Suppressor macrophage (primary cell): ENCODE results near the gene CD2AP.

ENCODE experiments used
- DNase-seq, 4 experiments: peaks; one replicate each; pipeline ENCODE4 v3.0.0-alpha.2; 2020 to 2022

The CD2AP gene

GRCh38 chr6:47573109-47573508 is 95.5 kb downstream of the CD2AP start:
- no peak for DNase-seq

- no peak for DNase-seq
Measured at GRCh38 chr6:47574789-47575188, 97.2 kb downstream of the CD2AP start.

GRCh38 chr6:47579040-47579439 is 101.5 kb downstream of the CD2AP start:
- no peak for DNase-seq

GRCh38 chr6:47581591-47581990 is 104.0 kb downstream of the CD2AP start:
- no peak for DNase-seq

- no peak for DNase-seq
Measured at GRCh38 chr6:47587493-47587892, 109.9 kb downstream of the CD2AP start.

- no peak for DNase-seq
Measured at GRCh38 chr6:47592131-47592840, 114.7 kb downstream of the CD2AP start.

- no peak for DNase-seq
Measured at GRCh38 chr6:47593979-47594378, 116.4 kb downstream of the CD2AP start.

- no peak for DNase-seq
Measured at GRCh38 chr6:47595785-47596184, 118.2 kb downstream of the CD2AP start.

GRCh38 chr6:47598367-47598766 is 120.8 kb downstream of the CD2AP start:
- no peak for DNase-seq

- DNase-seq, result no peak
Measured at GRCh38 chr6:47599512-47599911, 121.9 kb downstream of the CD2AP start.

GRCh38 chr6:47603227-47603626 is 125.6 kb downstream of the CD2AP start:
- DNase-seq, result no peak

GRCh38 chr6:47603995-47604394 is 126.4 kb downstream of the CD2AP start:
- DNase-seq, result no peak

- no peak for DNase-seq
Measured at GRCh38 chr6:47621838-47622449, 144.4 kb downstream of the CD2AP start.

GRCh38 chr6:47626782-47627181 is 149.2 kb downstream of the CD2AP start:
- no peak for DNase-seq

GRCh38 chr6:47628448-47629272 is 151.1 kb downstream of the CD2AP start:
- no peak for DNase-seq

- no peak for DNase-seq
Measured at GRCh38 chr6:47629954-47630353, 152.4 kb downstream of the CD2AP start.

GRCh38 chr6:47630587-47630986 is 153.0 kb downstream of the CD2AP start:
- no peak for DNase-seq

- peak in 3 of 4 experiments; percentile 3 to 67 (median 60) for DNase-seq
Measured at GRCh38 chr6:47631269-47631772, 153.7 kb downstream of the CD2AP start.

GRCh38 chr6:47631797-47632196 is 154.2 kb downstream of the CD2AP start:
- no peak for DNase-seq

GRCh38 chr6:47633141-47633540 is 155.6 kb downstream of the CD2AP start:
- DNase-seq, result no peak

GRCh38 chr6:47634210-47635047 is 156.8 kb downstream of the CD2AP start:
- no peak for DNase-seq

GRCh38 chr6:47646689-47647088 is 169.1 kb downstream of the CD2AP start:
- no peak for DNase-seq
